Ramos (cell line): Measurements from ENCODE around the gene HLA-DRB1.
"Not testable (repeated sequence)": the region's sequence is repeated elsewhere in the genome, so short reads cannot be mapped to it uniquely, and the experiment has no call there.

Experiments used
- in situ Hi-C: fragments of 300-500 bp; cut with MboI; formaldehyde crosslinking; loops from one replicate; pipeline ENCODE4 v1.14.3; 2022; ENCODE audit warnings: low sequenced_read_pairs; ENCODE audit not compliant: unreplicated experiment

Gene HLA-DRB1

GRCh38 chr6:32609731-32610640 lies 20.3 kb upstream of the HLA-DRB1 start:
- in situ Hi-C loops = no loop called here

- in situ Hi-C loops = no loop called here
Measured at GRCh38 chr6:32609391-32609730, 19.7 kb upstream of the HLA-DRB1 start.

GRCh38 chr6:32608362-32608761 lies 18.7 kb upstream of the HLA-DRB1 start:
- in situ Hi-C loops = no loop called here

- in situ Hi-C loops = no loop called here
Measured at GRCh38 chr6:32607988-32608298, 18.3 kb upstream of the HLA-DRB1 start.

GRCh38 chr6:32607263-32607987 lies 17.8 kb upstream of the HLA-DRB1 start:
- in situ Hi-C loops = no loop called here

GRCh38 chr6:32604434-32604877 lies 14.8 kb upstream of the HLA-DRB1 start:
- in situ Hi-C loops = no loop called here

GRCh38 chr6:32603888-32604287 lies 14.2 kb upstream of the HLA-DRB1 start:
- in situ Hi-C loops = no loop called here

- in situ Hi-C loops = no loop called here
Measured at GRCh38 chr6:32603222-32603621, 13.6 kb upstream of the HLA-DRB1 start.

GRCh38 chr6:32602383-32602782 lies 12.7 kb upstream of the HLA-DRB1 start:
- in situ Hi-C loops = no loop called here

- in situ Hi-C loops = no loop called here
Measured at GRCh38 chr6:32597024-32597423, 7.4 kb upstream of the HLA-DRB1 start.

GRCh38 chr6:32590713-32591112 lies 1.1 kb upstream of the HLA-DRB1 start:
- in situ Hi-C loops = not testable (repeated sequence)

- in situ Hi-C loops = loop anchor here (10.0 kb wide), 1 partner anchor 73 kb away; no protein-coding TSS in a partner anchor
Measured at GRCh38 chr6:32588156-32588555, 1.5 kb downstream of the HLA-DRB1 start.

GRCh38 chr6:32583527-32583898 lies 6.1 kb downstream of the HLA-DRB1 start:
- in situ Hi-C loops = loop anchor here (10.0 kb wide), 1 partner anchor 69 kb away; no protein-coding TSS in a partner anchor

GRCh38 chr6:32581315-32582095 lies 8.1 kb downstream of the HLA-DRB1 start:
- in situ Hi-C loops = loop anchor here (10.0 kb wide), 1 partner anchor 67 kb away; no protein-coding TSS in a partner anchor

GRCh38 chr6:32580593-32580992 lies 9.1 kb downstream of the HLA-DRB1 start:
- in situ Hi-C loops = loop anchor here (10.0 kb wide), 1 partner anchor 66 kb away; no protein-coding TSS in a partner anchor

GRCh38 chr6:32578962-32579361 lies 10.7 kb downstream of the HLA-DRB1 start:
- in situ Hi-C loops = no loop called here

- in situ Hi-C loops = not testable (repeated sequence)
Measured at GRCh38 chr6:32577493-32577892, 12.2 kb downstream of the HLA-DRB1 start.

GRCh38 chr6:32576250-32576649 lies 13.4 kb downstream of the HLA-DRB1 start:
- in situ Hi-C loops = no loop called here

- in situ Hi-C loops = no loop called here
Measured at GRCh38 chr6:32570363-32570905, 19.2 kb downstream of the HLA-DRB1 start.

- in situ Hi-C loops = no loop called here
Measured at GRCh38 chr6:32568561-32568960, 21.1 kb downstream of the HLA-DRB1 start.
